HEK293T (cell line): Measurements from ENCODE around the gene IFFO2.

Experiments used
- ARNT ChIP-seq: fragments of 450-650 bp; IDR thresholded peaks from 2 replicates; pipeline ENCODE4 v1.6.1; 2017; ENCODE audit warnings: mild to moderate bottlenecking
- BHLHE40 ChIP-seq: fragments of 450-650 bp; IDR thresholded peaks from 2 replicates; pipeline ENCODE4 v1.6.1; 2016; ENCODE audit warnings: mild to moderate bottlenecking, moderate library complexity, borderline replicate concordance
- CTBP1 ChIP-seq: fragments of 450-650 bp; IDR thresholded peaks from 2 replicates; pipeline ENCODE4 v1.6.1; 2016; ENCODE audit warnings: borderline replicate concordance
- ELF4 ChIP-seq: fragments of 450-650 bp; IDR thresholded peaks from 2 replicates; pipeline ENCODE4 v1.6.1; 2017; ENCODE audit warnings: antibody characterized with exemption
- FOXA1 ChIP-seq: fragments of 450-650 bp; IDR thresholded peaks from 2 replicates; pipeline ENCODE4 v1.6.1; 2016; ENCODE audit warnings: mild to moderate bottlenecking
- FOXK2 ChIP-seq: fragments of 450-650 bp; IDR thresholded peaks from 2 replicates; pipeline ENCODE4 v1.6.1; 2016; ENCODE audit warnings: mild to moderate bottlenecking
- FOXM1 ChIP-seq: fragments of 450-650 bp; IDR thresholded peaks from 2 replicates; pipeline ENCODE4 v1.6.1; 2017; ENCODE audit warnings: mild to moderate bottlenecking, borderline replicate concordance
- HDGF ChIP-seq: fragments of 450-650 bp; IDR thresholded peaks from 2 replicates; pipeline ENCODE4 v1.6.1; 2017; ENCODE audit warnings: antibody characterized with exemption, borderline replicate concordance
- LEF1 ChIP-seq: fragments of 450-650 bp; IDR thresholded peaks from 2 replicates; pipeline ENCODE4 v1.6.1; 2017; ENCODE audit warnings: mild to moderate bottlenecking, borderline replicate concordance
- NFRKB ChIP-seq: fragments of 450-650 bp; IDR thresholded peaks from 2 replicates; pipeline ENCODE4 v1.6.1; 2016; ENCODE audit warnings: mild to moderate bottlenecking, moderate library complexity
- SP1 ChIP-seq: fragments of 450-650 bp; IDR thresholded peaks from 2 replicates; pipeline ENCODE4 v1.6.1; 2017
- SUZ12 ChIP-seq: fragments of 450-650 bp; IDR thresholded peaks from 2 replicates; pipeline ENCODE4 v1.6.1; 2016; ENCODE audit warnings: mild to moderate bottlenecking
- TARDBP ChIP-seq: fragments of 450-650 bp; IDR thresholded peaks from 2 replicates; pipeline ENCODE4 v1.6.1; 2016

GRCh38 chr1:19003371-19004290 lies 47.2 kb upstream of the IFFO2 start:
- no peak for TF ChIP-seq SP1
- no peak for TF ChIP-seq LEF1
- TF ChIP-seq FOXA1, result no peak
- no peak for TF ChIP-seq BHLHE40
- TF ChIP-seq CTBP1, result no peak
- TF ChIP-seq HDGF, result no peak
- TF ChIP-seq ARNT, result no peak
- TF ChIP-seq TARDBP, result no peak
- no peak for TF ChIP-seq FOXK2
- no peak for TF ChIP-seq FOXM1
- TF ChIP-seq ELF4, result no peak
- no peak for TF ChIP-seq NFRKB
- TF ChIP-seq SUZ12, result no peak
